Body of pancreas (tissue), 4 donors: Measurements from ENCODE around the gene WNT10A.

Source experiments
- CTCF ChIP-seq, 7 experiments: fragments of 450-650 bp in 4 of 7; fragments of 200-600 bp in 3 of 7; sonication (generic) in 3 of 7; IDR thresholded peaks; one replicate each; pipeline ENCODE4 v1.5.1; 2016 to 2019; ENCODE audit warnings: antibody characterized with exemption in 7 of 7
- POLR2A ChIP-seq, 3 donors: fragments of 450-650 bp; IDR thresholded peaks; one replicate each; pipeline ENCODE4 v1.6.1; 2016; ENCODE audit warnings: antibody characterized with exemption in 3 of 3, mild to moderate bottlenecking in 2 of 3

GRCh38 chr2:218865396-218865795, 15.3 kb upstream of the WNT10A start:
- TF ChIP-seq CTCF (IDR thresholded peaks at IDR 0.05) (no peak), POLR2A (IDR thresholded peaks at IDR 0.05) (no peak)
